Effector CD4-positive, alpha-beta T cell (primary cell): ENCODE measurements around the gene LCLAT1.

Experiments
- DNase-seq: peaks from one replicate; pipeline ENCODE4 v3.0.0-alpha.2; 2020

The LCLAT1 gene

DNA sequence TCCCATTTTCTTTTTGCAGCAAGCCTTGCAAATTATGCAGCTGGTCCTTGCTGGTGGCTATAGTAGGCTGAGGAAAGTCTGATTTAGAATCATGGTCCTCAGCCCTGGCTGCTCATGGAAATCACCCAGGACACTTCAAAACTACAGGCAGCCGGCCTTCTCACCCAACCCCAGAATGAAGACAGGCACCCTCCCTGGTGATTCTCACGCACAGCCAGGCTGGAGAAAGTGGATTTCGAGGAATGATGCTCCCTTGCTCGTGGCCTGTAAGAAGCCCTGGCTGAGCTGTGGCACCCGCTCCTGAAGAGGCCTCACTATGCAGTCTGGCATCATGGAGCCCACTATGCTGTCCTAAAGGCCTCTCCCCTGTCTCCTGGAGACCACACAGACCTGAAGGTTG lies 202.8 kb downstream of the LCLAT1 start:
- no peak for DNase-seq

DNA sequence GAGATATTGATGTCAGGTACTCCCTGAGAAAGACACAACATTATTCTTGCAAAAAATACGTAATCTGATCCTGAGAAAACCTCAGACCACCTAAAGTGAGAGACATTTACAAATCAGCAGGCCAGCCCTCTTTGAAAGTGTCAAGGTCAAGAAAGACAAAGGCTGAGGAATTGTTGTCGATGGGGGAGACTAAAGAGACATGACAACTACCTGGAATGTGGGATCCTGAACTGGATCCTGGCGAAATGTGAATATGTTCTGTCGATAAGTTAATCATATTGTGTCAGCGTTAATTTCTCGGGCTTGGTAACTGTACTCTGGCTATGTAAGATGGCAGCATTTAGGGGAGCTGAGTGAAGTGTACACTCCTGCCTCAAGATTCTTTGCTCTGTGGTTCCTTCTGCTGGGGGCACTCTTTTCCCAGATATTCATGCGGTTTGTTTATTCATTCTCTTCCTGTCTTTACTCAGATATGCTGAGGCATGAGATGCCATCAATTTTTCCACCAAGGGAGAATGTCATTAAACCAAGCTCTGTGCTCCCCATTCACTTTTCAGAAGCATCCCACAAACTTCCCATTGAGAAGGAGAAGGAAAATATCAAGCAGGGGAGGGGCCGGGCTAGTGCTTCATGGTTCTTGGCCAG lies 205.3 kb downstream of the LCLAT1 start:
- DNase-seq: no peak

DNA sequence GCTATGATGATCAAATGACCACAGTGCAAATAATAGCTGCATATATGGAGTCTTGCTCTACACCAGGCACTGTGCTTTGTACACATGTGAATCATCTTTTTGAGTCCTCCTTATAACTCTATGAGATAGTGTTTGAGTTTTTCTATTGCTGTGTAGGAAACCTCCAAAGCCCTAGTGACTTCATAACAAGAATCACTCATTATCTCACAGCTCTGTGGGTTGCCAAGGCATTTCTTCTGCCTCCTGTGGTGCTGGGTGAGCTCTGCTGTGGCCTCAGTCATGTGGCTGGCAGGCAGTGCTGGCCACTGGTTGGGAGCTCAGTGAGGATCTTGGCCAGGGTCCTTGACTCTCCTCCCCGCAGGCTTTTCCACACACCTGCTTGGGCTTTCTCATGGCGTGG lies 206.8 kb downstream of the LCLAT1 start:
- DNase-seq: no peak

DNA sequence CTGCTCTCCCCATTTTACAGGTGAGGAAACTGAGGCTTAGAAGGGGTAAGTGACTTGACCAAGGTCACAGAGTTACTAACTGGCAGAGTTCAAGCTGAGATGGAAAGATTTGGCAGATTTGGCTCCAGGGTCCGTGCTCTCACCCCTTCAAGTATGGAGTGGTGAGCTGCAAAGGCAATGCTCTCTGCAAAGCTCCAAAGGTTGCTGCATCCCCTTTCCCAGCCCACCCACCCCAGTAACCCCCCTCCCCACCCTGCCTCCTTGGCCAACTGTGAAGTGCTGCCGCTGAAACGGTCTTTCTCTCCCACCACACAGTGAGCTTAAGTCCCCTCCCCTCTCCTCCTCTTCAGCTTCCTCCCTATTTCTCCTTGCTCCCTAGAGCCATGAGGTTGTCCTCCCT lies 207.4 kb downstream of the LCLAT1 start:
- no peak for DNase-seq

DNA sequence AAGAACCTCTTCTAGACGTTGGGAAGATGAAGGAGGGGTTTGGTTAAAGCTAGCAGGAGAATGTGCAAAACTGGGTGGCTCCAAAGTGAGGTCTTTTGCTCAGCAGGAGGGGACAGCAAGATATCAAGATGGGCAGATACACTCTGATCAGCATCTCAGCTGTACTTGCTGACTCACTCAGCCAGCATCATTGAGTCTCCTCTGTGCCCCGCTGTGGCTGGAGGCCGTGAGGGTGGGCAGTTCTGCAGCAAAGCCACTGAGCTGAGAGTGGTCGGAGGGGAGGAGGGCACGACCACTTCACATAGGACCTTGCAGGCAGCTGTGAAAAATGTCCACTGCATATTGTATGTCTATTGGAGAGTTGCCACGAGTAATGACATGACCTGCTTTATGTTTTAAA lies 208.2 kb downstream of the LCLAT1 start:
- no peak for DNase-seq

DNA sequence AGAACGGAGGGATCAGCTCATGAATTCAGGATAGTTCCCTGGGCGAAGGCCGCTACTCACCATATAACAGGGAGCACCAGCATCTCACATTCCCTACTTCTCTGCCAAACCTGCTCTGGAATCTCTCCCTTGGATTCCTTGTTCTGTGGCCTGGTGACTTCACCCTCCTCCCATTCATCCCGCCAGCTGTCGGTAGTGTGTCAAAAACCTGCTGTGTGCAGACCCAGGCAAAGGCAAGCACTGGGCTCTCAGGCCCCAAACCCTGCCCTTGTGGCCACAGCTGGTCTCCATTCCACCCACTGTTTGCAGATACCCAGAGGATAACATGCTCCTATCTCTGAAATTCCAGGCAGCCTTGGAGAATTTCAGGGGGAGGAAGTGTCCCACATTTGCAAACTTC lies 208.6 kb downstream of the LCLAT1 start:
- DNase-seq: no peak

- DNase-seq: no peak
Measured at GRCh38 chr2:30656079-30656478, 209.0 kb downstream of the LCLAT1 start.

- no peak for DNase-seq
Measured at GRCh38 chr2:30661173-30662107, 214.4 kb downstream of the LCLAT1 start.

DNA sequence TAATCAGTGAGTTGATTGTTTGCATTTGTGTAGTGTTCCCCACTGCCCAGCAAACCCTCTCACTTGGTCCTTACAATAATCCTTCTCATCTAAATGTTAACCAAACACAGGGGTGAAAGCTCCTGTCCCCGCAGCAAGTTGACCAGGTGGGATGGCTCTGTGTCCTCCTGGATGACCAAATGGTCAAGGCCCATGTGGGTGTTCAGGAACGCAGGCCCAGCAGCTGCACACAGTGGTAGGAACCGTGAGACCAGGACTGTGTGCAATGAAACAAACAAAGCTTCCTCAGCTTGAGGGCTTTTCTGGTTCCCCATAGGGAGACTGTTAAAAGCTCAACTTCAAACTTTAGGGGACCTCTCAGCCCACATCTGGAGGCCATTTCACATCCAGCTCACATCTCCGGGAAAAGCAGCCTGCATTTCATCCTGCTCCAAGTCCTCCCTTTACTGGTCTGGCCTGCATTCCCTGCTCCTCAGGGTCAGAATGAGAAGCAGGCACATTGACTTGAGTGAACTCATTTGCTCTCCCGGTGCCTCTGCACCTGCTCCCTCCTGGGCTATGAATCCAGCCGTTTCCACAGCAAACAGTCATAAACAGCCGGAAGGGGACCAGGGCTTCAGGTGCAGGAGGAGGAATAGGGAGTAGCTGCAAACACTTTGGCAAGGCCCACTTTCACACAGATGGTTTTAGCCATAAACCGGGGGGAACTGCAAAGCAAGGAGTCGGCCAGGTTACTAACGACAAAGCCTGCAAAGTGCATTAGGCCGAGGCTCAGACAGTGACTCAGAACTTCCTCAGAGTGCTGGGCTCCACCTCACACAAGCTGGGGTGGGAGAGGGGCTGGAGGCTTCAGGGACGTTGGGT lies 215.5 kb downstream of the LCLAT1 start:
- no peak for DNase-seq

DNA sequence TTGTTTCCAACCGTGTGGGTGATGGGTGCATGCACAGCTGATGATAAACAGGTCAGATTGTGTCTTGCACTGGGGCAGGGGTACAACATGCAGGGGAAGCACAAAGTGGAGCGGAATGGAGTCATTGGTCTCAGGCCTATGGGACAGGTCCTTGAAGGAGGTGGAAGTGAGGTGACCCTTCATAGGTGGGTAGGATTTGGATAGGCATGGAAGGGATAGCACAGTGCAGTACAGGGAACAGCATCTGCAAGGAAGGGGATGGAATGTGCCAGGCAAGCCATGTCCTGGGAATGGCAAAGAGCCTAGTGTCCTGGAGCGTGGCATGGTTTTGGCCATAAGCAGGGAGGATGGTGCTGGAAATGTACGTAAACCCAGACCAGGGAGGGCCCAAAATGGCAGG lies 216.3 kb downstream of the LCLAT1 start:
- no peak for DNase-seq

- DNase-seq: no peak
Measured at GRCh38 chr2:30663806-30664205, 216.8 kb downstream of the LCLAT1 start.

DNA sequence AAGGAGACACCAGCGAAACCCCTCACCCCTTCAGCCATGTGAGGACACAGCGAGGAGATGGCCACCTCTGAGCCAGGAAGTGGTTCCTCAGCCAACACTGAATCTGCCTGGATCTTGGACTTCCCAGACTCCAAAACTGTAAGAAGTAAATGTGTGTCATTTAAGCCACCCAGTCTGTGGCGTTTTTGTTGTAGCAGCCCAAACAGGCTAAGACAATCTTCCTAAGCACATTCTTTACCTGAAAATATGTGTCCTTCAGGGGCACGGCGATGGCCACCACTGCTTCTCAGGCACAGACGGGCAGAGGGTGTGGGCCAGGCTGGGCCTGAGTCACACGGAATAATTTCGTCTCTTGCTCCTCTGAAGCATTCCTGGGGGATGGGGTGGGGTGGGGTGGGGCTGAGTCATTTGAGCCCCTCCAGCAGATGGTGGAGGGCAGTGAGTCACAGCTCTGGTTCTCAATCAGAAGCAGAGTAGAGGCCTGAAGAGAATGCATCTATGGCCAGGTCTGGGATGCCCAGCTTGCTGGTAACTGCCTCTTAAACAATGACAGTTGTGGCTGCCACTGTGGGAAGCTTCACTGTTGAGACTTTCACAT lies 217.8 kb downstream of the LCLAT1 start:
- no peak for DNase-seq

- DNase-seq: no peak
Measured at GRCh38 chr2:30665761-30666265, 218.8 kb downstream of the LCLAT1 start.

DNA sequence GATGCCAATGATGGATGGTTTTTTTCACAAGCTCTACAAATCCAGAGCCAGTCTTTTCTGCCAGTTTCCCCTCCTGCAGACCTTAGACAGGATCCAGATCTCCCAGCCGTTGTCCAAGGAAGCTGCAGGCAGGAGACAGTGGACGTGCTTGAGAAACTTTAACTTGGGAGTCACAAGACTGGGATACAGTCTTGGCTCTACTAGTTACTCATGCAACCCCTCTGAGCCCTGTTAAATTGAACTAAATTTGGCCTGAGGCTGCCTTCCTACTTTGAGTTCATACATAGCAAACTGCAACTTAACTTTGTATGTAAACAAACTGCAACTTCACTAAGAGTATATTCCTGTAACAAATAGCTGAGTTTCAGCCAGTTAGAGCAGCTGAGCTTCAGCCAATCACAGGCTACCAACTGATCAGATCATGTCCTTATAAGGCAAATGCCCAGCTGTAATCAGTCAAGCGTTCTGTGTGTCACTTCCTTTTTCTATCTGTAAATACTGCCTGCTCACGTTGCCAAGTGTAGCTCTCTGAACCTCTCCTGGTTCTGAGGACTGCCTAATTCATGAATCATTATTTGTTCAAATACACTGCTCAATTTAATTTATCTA lies 219.3 kb downstream of the LCLAT1 start:
- DNase-seq: no peak

DNA sequence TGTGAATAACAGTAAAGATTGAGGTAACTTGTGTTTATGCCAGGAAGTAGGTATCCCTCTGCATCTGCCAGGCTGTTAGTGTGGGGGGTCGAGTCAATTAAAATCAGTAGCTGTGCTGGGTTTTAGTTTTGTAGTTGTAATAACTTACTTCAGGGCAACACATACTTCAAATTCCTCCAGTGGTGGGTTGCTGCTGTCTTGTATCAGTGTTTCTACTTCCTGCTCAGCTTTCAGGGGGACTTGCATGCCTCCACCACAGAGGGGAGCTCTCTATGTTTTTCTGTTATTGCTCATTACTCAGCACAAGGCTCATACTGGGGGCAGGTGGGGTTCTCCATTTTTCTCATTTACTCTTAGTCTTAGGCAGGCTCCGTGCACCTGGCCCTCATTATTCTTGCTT lies 223.4 kb downstream of the LCLAT1 start:
- no peak for DNase-seq

DNA sequence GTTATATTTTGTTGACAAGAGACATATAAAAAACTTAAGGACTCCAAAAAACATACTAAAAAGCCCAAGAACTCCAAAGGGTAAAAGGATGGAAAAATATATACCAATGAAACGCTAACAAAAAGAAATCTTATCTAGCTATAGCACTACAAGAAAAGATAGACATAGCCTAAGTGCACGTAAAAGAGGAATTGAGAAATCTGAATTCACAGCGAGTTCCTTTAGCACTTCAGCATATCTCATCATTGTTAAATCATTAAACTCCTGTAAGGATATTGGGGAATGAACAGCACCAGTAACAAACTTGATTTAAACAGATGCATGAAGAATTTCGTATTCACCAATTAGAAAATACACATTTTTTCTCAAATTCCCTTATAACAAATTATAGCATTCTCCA lies 226.1 kb downstream of the LCLAT1 start:
- no peak for DNase-seq

DNA sequence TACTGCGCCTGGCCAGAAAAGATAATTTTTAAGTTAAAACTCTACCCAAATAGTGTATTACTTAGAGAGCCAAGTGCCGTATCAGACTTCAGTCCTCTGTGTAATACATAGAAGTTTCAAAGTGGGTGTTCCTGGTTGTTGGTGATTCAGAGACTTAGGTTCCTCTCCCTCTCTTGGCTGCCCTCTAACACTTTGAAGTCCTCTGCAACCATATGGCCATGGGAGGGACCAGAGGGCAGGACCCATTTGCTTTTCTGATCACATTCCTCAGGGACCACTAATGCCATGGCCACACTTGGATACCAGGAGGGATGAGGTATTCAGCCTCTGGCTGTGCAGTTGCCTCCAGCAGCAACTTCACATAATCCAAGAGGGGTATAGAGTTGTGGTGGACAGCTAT lies 228.7 kb downstream of the LCLAT1 start:
- DNase-seq: no peak

DNA sequence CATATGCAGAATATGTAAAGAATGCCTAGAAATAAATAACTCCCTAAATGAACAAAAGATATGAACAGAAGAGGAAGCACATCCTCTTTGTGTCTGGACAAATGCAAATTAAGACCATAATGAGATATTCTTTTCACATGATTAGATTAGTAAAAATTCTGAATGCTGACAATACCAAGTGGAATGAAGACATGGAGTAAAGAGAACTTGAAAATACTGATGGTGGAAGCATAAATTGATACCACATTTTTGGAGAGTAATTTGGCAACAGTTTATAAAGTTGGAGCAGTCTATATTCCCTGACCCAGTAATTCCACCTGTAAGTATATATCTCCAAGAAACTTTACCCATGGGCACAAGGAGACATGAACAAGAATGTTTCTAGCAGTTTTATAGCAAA lies 230.2 kb downstream of the LCLAT1 start:
- no peak for DNase-seq

DNA sequence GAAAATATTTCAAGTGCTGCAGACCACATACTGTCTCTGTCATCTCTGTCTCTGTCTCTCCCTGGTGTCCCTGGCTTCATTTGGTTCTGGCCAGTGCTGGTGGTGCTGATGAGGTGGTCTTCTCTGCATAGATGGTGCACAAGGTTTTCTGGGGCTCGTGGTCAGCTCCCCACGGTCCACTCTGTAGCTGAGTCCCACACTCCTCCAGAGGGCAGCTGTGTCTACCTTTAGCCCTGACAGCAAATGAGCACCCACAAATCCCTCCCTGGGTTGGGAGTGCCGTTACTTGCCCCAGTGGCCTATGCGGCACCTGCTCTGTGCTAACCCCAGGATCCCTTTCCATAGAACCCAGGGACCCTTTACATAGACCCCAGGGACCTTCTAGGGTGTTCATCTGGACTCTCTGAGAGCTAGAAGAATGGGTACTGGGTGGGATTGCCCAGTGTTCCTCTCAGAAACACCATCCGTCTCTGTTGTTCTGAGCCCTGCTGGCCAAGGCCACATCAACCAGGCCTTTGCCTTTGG lies 230.9 kb downstream of the LCLAT1 start:
- no peak for DNase-seq

- no peak for DNase-seq
Measured at GRCh38 chr2:30678410-30679137, 231.5 kb downstream of the LCLAT1 start.

DNA sequence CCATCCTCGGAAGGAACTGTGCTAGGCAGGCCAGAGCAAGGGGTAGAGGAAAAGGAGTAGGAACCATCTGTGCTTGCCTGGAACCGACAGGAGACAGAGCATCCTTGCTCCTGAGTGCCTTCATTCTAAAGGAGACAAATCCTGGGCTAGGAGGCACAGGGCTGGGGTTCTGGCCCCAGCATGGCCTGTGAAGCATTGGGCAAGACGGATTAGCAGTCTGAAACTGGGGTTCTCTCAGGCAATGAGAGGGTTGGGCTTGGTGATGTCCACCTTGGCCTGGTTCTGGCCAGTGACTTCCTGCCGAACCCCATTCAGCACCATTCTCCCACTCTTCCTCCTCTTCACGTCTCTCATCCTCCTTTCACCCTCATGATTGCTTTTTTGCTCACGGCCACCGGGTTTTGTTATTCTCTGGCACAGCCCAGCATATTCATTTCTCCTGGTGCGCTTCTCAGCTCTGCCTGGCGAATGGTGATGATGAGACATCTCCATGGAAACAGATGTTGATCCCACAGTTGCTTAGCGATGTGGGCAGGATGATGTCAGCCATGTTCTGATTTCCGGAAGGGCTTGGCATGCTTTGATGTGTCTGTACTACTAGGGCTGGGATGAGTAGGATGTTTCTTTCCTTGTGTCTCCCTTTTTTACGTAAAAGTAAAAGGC lies 232.5 kb downstream of the LCLAT1 start:
- no peak for DNase-seq
